NCI-H1092 (cell line): Measurements from ENCODE around the gene TRIM7.
"Not testable (repeated sequence)": the region's sequence is repeated elsewhere in the genome, so short reads cannot be mapped to it uniquely, and the experiment has no call there.

Source experiments
- DNase-seq: peaks from one replicate; lab custom pipeline; 2025; lab: John Stamatoyannopoulos, UW

TRIM7 gene

DNA sequence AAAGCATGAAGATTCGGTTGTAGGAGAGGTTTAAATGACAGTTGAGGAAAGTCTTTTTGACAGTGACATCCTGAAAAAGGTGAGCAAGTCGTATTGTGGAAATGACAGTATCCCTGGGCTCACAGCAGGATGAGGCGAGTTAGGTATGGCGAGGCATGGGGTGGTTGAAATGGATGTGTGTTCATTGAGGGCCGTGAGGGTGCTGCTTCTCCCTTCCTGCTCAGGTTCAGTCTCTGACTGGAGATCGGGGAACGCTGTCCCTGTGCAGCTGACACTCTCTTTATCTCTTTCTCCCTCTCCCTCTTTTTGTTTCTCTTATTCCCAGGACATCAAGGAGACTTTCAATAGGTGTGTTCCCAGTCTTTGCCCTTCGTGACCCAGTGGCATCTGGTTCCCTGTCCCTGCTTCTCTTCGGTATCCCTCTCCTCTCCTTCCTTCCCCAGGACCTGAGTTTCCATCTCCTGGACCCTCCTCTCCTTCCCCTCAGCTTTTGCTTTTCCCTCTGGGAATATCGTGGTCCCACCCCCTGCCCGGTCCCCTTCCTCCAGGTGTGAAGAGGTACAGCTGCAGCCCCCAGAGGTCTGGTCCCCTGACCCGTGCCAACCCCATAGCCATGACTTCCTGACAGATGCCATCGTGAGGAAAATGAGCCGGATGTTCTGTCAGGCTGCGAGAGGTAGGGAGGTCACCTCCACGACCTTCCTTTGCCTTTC lies 28.2 kb upstream of the TRIM7 start:
- DNase-seq, result no peak

DNA sequence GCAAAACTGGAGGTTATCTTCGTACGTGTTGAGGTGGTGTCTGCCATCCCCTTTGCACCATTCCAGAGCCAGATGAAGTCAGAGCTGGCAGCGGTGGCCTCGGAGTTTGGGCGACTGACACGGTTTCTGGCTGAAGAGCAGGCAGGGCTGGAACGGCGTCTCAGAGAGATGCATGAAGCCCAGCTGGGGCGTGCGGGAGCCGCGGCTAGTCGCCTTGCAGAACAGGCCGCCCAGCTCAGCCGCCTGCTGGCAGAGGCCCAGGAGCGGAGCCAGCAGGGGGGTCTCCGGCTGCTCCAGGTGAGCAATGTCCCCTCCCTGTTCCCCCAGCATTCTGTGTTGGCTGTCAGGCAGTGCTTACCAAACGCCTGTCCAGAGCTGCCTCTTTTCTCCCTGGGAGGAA lies 27.6 kb upstream of the TRIM7 start:
- no peak for DNase-seq

DNA sequence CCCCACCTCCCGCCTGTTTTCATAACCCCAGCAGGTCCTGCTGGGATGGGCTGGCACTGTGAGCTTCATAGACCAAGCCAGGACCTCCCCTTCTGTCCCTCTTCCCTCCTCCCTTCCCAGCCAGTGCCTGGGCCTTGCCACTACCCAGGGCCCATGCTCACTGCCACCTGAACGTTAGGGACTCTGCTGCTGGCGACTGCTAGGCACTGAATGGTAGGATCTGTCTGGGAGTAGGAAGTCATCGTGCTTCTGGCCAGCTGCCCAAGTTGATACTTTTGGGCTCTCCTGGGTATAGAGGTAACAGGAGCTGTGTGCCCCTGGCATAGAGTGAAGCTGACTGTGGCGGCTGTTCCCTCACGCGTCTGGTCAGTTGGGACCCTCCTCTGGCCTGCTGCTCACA lies 26.4 kb upstream of the TRIM7 start:
- DNase-seq, result no peak

DNA sequence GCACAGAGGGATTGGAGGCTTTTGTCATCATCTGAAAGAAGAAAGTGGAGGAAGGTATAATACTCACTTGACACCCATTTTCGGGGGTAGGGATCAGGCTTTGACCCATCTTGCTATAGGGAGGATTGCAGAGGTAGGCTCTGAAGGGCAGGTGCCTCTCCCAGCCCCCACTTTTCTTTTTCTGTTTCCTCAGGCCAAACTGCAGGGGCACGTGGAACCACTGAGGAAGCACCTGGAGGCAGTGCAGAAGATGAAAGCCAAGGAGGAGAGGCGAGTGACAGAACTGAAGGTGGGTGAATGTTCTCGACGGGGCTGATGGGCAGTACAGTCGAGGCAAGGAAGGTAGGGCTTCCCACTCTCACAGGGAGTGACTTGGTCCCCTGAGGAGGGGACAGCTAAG lies 25.6 kb upstream of the TRIM7 start:
- no peak for DNase-seq

DNA sequence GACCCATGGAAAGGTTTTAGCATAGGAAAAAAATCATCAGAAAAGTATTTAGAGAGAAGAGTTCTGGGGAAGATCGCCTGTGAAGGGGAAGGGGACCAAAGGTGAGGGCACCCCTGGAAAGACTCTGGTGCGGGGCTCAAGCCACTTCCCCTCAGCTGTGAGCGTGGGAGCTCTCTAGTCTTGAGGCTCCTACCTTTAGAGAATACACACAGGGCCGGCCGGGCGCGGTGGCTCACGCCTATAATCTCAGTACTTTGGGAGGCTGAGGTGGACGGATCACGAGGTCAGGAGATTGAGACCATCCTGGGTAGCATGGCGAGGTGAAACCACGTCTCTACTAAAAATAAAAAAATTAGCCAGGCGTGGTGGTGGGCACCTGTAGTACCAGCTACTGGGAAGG lies 25.0 kb upstream of the TRIM7 start:
- no peak for DNase-seq

DNA sequence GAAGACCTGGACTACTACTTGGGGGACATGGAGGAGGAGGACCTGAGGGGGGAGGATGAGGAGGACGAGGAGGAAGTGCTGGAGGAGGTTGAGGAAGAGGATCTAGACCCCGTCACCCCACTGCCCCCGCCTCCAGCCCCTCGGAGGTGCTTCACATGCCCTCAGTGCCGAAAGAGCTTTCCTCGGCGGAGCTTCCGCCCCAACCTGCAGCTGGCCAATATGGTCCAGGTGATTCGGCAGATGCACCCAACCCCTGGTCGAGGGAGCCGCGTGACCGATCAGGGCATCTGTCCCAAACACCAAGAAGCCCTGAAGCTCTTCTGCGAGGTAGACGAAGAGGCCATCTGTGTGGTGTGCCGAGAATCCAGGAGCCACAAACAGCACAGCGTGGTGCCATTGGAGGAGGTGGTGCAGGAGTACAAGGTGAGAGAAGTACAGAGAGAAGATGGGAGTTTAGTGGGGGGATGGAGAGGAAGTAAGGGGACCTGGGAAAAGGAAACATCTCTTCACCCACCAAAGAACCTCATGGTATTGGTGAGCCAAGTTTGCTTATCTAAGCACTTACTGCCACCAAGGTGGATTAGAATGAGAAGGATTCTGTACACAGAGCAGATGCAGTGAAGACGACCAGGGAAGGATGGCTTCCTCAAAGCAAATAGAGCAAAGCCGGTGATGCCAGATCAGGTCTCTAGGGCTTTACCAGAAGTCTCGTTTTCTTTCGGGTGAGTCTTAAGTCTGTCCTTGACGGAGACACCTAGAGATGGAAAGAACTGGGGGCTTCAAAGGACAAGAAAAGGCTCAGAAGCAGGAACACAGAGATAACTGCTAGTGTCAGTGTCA lies 19.6 kb upstream of the TRIM7 start:
- DNase-seq, result no peak

DNA sequence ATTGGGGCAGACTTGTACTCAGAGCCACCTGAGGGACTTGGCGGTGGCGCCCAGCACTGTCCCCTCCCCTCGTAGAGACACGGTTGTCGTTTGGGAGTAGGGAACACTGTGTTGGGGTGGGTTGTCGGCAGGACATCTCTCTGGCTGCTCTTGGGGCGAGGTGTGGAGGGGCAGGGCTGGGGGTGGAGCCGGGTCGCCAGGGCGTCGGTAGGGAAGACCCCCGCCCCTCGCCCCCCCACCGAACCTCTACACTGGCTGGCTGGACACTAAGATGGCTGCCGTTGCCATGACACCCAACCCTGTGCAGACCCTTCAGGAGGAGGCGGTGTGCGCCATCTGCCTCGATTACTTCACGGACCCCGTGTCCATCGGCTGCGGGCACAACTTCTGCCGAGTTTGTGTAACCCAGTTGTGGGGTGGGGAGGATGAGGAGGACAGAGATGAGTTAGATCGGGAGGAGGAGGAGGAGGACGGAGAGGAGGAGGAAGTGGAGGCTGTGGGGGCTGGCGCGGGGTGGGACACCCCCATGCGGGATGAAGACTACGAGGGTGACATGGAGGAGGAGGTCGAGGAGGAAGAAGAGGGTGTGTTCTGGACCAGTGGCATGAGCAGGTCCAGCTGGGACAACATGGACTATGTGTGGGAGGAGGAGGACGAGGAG lies 18.9 kb upstream of the TRIM7 start:
- no peak for DNase-seq

DNA sequence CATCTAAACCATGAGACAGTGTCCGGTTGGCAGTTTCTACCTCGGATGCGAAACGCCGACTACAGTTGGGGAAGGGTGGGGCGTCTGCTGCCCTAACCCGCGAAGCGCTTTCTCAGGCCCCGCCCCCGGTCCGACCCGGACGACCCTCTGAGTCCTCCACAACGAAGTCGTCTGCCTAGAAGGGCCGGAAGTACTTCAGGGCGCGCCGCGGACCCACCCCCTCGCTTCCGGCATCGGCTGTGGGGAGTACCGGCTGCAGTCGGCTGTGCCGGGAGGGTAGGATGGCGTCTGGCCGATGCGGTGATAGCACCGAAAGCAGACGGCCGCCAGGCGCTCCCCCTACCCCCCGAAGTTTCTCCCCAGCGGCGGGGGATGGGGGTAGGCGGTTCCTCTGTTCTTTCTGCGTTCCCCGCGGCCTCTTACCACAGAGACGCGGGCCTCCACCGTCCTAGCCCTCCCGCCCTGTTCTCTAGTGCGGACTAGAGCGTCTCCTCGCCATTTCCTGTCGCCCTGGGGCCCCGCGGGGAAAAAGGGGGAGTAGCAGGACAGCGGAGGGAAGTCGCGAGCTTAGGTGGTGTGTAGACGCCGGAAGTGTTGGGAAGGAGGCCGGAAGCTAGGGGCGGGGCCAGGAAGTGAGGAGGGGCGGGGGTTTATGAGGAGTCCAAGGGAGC lies 18.2 kb upstream of the TRIM7 start, which contains the start of gene TRIM41:
Gene TRIM41 (plus strand): TSS at position 224 of the 671 bp plus-strand sequence. CDS start 719 bp downstream, outside the sequence.
- DNase-seq, result no peak

DNA sequence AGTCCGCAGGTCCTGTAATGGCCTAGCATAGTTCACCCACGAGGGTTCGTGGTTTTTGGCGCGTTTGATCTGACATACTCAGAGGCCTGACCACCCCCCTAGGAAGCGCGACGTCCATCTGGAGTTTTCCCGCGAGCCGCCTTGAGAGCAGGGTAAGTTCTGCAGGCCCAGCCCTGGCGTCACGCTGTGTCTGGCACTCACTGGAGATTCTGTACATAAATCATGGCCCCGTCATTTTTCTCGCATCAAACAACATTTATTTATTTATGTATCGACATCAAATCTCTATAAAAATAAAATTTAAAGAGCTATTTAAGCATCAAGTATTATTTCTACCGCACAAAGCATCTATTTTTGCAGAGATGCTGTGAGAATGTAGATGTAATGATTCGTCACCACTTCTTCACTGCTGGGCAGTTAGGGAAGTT lies 17.6 kb upstream of the TRIM7 start:
- DNase-seq, result no peak

DNA sequence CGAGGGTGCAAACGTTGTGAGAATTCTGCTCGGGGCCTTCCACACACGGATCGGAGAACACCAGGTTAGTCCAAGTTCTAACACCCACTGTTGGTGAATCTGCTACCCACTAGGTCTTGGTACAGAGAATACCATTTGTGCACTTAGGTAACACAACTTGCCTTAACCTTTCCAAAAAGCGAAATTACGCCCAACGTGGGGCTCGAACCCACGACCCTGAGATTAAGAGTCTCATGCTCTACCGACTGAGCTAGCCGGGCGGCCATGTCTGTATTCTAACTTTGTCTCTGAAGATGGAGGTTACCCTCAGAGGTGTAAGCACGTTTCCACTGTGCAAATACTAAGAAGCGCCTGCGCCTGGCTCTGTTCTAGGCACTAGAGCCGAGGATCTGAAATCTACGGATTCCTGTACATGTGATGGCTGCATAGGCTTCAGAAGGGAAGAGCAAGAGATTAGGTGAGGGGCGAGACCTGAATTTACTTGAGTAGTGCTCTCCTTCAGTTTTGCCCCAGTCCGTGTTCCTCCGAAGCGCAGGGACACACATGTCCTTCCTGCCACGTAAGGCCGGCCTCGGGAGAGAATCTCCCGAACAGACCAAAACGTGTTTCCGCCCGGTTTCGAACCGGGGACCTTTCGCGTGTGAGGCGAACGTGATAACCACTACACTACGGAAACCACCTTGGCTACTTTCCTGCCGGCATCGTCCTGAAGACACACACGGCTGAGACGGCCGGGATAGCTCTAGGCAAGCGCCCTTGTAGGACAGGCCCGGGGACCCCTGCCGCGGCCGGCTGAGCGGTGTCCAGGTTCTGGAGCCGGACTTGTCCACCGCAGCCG lies 17.0 kb upstream of the TRIM7 start:
- no peak for DNase-seq

DNA sequence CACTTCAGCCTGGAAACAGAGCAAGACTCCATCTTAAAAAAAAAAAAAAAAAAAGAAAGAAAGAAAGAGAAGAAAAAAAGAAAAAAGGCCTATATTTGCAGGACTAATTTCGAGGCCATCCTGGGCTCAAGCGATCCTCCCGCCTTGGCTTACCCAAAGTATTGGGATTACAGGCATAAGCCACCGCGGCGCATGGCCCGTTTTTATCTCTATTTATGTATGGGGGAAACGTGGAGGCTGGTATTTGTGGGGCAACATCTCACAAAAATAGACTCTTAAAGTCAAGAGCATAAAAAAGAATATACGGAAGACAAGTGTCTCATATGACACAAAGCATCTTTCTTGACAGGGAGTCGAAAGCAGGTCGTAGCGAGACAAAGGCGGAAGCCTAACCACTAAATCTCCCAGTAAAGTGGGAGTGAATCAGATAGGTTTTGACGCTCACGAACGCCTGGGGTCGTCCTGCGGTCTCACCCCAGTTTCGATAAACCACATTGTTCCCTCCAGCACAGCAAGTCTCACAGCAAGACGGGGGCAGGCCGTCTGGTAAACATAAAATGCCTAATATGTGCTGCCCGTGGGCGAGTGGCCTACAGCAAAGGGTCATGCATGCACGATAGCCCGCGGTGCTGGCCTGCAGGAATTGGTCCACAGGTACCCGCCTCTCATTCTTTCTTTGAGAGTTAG lies 16.3 kb upstream of the TRIM7 start:
- DNase-seq, result no peak

DNA sequence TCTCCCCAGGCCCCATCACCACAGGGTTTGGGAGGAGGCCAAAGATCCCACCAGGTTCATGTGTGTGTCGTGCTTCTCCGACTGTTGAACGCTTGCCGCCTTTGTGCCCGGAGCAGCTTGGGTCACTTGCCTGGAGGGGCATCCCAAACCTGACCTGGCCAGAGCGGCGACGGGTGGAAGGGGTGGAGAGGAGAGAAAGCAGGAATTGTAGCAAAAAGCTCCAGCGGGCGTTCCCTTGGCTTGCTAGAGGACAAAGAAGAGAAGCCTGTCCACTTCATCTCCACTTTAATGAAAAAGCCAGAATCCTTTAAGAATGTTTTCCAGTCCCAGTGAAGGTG lies 15.2 kb upstream of the TRIM7 start:
- DNase-seq, result no peak

DNA sequence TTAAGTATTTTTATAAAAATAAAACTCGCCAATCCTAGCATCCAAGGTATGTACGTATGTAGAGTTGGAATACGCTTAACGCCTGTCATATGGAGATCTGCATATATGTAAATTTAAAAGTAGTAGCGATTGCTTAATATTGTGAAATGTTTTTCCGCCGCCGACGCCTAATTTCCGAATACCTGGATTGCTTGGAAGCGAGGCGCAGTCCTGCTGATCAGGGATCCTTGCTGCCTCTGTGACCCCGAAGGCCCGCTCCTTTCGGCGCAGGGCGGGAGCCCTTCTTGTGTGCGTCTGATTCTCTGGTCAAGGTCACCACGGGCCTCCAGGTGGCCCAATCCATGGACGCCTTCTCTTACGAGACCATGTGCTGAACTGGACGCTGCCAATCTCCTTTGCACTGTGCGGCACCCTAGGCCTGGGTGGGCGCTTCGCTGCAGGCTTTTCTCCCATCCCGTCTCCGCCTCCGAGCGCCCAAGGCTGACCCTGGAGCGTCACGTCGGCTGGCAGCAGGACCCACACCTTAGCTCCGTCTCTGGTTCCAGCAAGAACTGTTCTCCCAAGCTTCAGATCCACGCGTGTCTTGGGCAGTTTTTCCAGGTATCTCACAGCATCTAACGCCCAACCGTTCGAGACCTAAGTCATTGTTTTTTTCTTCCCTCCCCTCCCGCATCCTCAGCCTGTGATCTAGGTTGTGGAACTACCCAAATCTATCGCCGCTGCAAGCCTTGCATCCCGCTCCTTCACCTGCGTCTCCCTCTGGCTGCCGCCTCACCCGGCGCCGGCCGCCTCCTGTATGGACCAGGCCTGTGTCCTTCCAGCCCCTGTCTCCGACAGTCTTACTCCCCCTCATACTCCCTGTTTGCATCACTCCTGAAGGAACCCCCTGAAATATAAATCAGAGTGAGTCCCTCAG lies 14.5 kb upstream of the TRIM7 start:
- DNase-seq, result no peak

DNA sequence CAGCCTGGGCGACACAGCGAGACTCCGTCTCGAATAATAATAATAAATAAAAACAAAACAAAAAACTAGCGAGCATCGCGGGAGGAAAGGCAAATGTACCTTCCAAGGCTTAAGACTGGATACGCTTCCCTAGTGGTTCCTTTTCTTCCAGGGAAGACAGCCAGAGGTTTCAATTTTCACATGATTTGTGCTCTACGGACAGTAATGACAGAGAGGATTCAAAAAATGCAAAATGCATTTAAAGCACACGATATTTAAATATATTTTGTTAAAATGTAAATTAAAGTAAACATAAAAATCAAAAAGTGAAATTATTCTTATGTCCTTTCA lies 13.8 kb upstream of the TRIM7 start:
- DNase-seq, result no peak

DNA sequence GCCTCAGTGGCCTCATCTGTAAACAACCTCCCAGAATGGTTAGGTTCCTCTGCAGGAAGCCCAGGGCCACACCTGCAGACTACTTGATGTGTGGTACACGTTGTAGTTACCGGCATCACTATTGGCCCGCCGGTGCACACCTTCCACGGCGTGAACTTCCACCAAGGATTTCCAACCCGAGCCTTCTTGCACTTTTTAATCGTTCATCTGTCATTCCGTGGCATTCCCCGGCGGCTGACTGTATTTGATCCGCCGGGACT lies 12.7 kb upstream of the TRIM7 start:
- DNase-seq, result no peak

DNA sequence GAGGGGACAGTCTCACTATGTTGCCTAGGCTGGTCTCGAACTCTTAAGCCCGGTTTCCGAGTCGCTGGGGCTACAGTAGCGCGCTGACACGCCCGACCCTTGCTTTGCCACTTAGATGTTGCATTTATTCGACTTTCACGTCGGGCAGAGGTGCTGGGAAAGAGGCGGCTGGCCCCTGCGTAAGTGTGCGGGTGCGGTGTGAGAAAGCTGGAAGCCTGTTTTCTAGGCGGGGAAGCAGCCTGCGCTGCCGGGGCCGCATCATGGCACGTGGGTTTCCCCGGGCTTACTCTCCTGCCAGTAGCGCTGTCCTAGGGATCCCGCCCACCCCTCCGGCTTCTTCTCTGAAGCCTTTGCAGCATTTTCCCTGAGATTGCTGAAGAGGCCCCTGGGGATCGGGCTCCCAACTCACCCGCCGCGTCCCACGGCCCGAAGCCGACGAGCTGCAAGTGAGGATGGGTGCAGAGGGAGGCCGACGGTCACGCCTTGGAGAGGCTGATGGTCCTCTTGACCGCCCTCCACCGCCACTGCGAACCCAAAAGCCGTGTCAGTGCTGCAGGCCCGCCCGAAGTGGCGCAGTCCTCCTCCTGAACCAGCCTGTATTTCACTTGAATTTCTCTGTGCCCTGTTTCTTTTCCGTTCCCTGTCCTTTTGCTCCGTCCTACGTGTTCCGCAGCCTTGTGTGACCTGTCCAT lies 12.3 kb upstream of the TRIM7 start:
- DNase-seq, result no peak

DNA sequence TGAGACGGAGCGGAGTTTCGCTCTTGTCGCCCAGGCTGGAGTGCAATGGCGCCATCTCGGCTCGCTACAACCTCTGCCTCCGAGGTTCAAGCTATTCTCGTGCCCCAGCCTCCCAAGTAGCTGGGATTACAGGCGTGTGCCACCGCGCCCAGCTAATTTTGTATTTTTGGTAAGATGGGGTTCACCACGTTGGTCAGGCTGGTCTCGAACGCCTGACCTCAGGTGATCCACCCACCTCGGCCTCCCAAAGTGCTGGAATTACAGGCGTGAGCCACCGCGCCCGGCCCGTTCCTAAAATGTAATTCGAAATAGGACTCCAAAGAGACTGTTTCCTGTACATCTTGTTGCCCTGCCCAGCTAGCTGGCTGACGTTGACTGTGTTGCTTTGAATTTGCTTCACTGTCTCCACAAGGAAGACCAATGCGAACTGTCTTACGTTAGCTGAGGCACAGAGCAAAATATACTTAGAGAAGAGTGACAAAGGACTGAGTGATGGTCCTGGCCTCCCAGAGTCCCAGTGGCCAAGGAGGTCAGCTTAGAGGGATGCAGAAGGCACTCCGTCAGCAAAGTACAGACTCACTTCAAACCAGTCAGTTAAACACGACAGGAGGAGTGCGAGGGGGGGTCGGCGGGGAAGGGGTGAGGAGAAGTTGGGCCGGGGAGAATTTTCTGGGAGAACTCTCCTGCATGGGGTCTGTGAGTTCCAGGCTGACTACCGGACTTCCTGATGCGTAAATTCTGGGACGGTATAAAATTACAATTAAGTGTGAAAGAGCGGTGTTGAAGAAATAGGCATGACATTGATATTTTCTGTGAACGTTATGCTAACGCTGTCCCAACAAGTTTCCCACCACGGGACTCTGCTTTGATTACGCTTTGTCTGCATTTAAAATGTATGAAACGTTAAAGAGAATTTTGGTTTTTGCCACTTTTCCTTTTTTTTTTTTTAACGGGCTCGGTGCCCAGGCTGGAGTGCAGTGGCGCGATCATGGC lies 11.3 kb upstream of the TRIM7 start:
- DNase-seq, result no peak

DNA sequence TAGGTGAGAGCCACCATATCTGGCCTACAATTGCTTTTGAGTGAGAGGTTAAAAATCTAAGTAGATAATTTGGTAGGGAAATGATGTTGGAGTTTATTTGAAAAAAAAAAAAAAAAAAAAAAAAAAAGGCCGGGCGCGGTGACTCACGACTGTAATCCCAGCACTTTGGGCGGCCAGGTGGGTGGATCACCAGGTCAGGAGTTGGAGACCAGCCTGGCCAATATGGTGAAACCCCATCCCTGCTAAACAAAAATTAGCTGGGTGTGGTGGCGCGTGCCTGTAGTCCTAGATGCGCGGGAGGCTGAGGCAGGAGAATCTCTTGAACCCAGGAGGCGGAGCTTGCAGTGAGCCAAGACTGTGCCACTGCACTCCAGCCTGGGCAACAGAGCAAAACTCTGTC lies 9.3 kb upstream of the TRIM7 start:
- DNase-seq, result not testable (repeated sequence)
